KMS-11 (cell line): ENCODE data around the gene LMCD1.

Source experiments
- H2AFZ ChIP-seq: fragments of 200-600 bp; sonication (generic); 2 replicates; pipeline ENCODE4 v1.6.1; 2016; ENCODE audit warnings: antibody characterized with exemption, mixed run types, low read depth
- H3K27ac ChIP-seq: fragments of 200-600 bp; sonication (generic); 2 replicates; pipeline ENCODE4 v1.6.1; 2016; ENCODE audit warnings: mild to moderate bottlenecking, mixed run types
- H3K27me3 ChIP-seq: fragments of 200-600 bp; sonication (generic); 2 replicates; pipeline ENCODE4 v1.6.1; 2017; ENCODE audit warnings: mild to moderate bottlenecking, low read depth, mixed run types, moderate library complexity; ENCODE audit not compliant: insufficient read depth
- H3K36me3 ChIP-seq: fragments of 200-600 bp; sonication (generic); 2 replicates; pipeline ENCODE4 v1.6.1; 2017; ENCODE audit warnings: mild to moderate bottlenecking, mixed run types; ENCODE audit not compliant: insufficient read depth
- H3K4me1 ChIP-seq: fragments of 200-600 bp; sonication (generic); 2 replicates; pipeline ENCODE4 v1.6.1; 2016; ENCODE audit warnings: mild to moderate bottlenecking, low read depth, mixed run types; ENCODE audit not compliant: poor library complexity, severe bottlenecking
- H3K4me2 ChIP-seq: fragments of 200-600 bp; sonication (generic); 2 replicates; pipeline ENCODE4 v1.7.0; 2016; ENCODE audit warnings: mild to moderate bottlenecking, mixed run types
- H3K4me3 ChIP-seq: fragments of 200-600 bp; sonication (generic); IDR thresholded peaks from 2 replicates; pipeline ENCODE4 v1.6.1; 2017; ENCODE audit warnings: low read depth, low read length, mixed read lengths; ENCODE audit not compliant: insufficient read depth
- H3K79me2 ChIP-seq: fragments of 200-600 bp; sonication (generic); 2 replicates; pipeline ENCODE4 v1.6.1; 2016; ENCODE audit warnings: low read depth, mixed run types; ENCODE audit not compliant: insufficient read depth
- H3K9ac ChIP-seq: fragments of 200-600 bp; sonication (generic); 2 replicates; pipeline ENCODE4 v1.6.1; 2016; ENCODE audit warnings: mild to moderate bottlenecking, mixed run types
- H4K20me1 ChIP-seq: fragments of 200-600 bp; sonication (generic); 2 replicates; pipeline ENCODE4 v1.6.1; 2016; ENCODE audit warnings: mild to moderate bottlenecking, mixed run types; ENCODE audit not compliant: insufficient read depth
- CTCF ChIP-seq: fragments of 200-600 bp; sonication (generic); conservative IDR thresholded peaks from 2 replicates; pipeline ENCODE4 v1.6.1; 2017; ENCODE audit warnings: low read depth, mild to moderate bottlenecking, antibody characterized with exemption, low read length, moderate library complexity, mixed read lengths

Gene LMCD1

GRCh38 chr3:8529738-8530525, 28.3 kb downstream of the LMCD1 start:
- Histone ChIP-seq H3K4me3 (no peak overlapping the region), H4K20me1 (no peaks in the 10 kb centered on the region), H3K9ac (no peak overlapping the region), H2AFZ (no peak overlapping the region), H3K4me2 (no peak overlapping the region), H3K36me3 (no peaks in the 10 kb centered on the region), H3K27me3 (no peaks in the 10 kb centered on the region), H3K27ac (no peak overlapping the region), H3K4me1 (no peaks in the 10 kb centered on the region), H3K79me2 (no peaks in the 10 kb centered on the region)
- no peak for TF ChIP-seq CTCF

- no peak overlapping the region for H2AFZ ChIP-seq
- no peak for TF ChIP-seq CTCF
- H3K4me2 ChIP-seq: no peak overlapping the region
- H3K4me1 ChIP-seq: no peaks in the 10 kb centered on the region
- no peaks in the 10 kb centered on the region for H3K27me3 ChIP-seq
- no peaks in the 10 kb centered on the region for H4K20me1 ChIP-seq
- H3K4me3 ChIP-seq: no peak overlapping the region
- no peaks in the 10 kb centered on the region for H3K36me3 ChIP-seq
- H3K79me2 ChIP-seq: no peaks in the 10 kb centered on the region
- H3K27ac ChIP-seq: no peak overlapping the region
- H3K9ac ChIP-seq: no peak overlapping the region
These were observed 29.0 kb downstream of the LMCD1 start for GRCh38 chr3:8530581-8530980.

GRCh38 chr3:8532251-8532871, 30.7 kb downstream of the LMCD1 start:
- TF ChIP-seq CTCF: no peak
- Histone ChIP-seq H3K9ac (no peak overlapping the region), H4K20me1 (no peaks in the 10 kb centered on the region), H3K27ac (no peak overlapping the region), H3K79me2 (no peaks in the 10 kb centered on the region), H3K4me2 (no peak overlapping the region), H3K4me1 (no peaks in the 10 kb centered on the region), H2AFZ (no peak overlapping the region), H3K4me3 (no peak overlapping the region), H3K27me3 (no peaks in the 10 kb centered on the region), H3K36me3 (no peaks in the 10 kb centered on the region)

GRCh38 chr3:8536096-8537056, 34.8 kb downstream of the LMCD1 start:
- Histone ChIP-seq H3K9ac (no peak overlapping the region), H2AFZ (no peak overlapping the region), H3K27me3 (no peaks in the 10 kb centered on the region), H3K36me3 (no peaks in the 10 kb centered on the region), H3K4me1 (no peaks in the 10 kb centered on the region), H4K20me1 (no peaks in the 10 kb centered on the region), H3K27ac (no peak overlapping the region), H3K4me3 (no peak overlapping the region), H3K79me2 (no peaks in the 10 kb centered on the region), H3K4me2 (no peak overlapping the region)
- no peak for TF ChIP-seq CTCF
